ENCODE measurements around the gene FNDC1.

DNA sequence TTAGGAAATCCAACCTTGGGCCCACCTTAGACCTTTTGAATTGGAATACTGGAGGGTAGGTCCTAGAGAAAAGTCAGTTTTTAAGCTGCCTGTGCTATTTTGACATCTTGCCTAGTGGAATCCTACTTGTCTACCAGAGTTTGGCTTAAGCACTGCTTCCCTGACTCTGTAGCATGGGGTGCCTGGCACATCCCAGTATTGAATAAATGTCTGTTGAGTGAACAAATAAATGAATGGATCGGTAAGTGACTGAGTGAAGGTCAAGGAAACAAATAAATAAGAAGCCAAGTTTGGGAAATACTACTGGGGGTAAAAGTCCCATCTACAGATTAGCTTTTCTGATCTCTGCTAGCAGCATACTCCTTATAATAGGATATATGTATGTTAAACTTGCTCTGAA is 140.5 kb downstream of the FNDC1 start:
- no peak for TF ChIP-seq POLR2A (IDR thresholded peaks at IDR 0.05)
- TF ChIP-seq, protein P1, sequence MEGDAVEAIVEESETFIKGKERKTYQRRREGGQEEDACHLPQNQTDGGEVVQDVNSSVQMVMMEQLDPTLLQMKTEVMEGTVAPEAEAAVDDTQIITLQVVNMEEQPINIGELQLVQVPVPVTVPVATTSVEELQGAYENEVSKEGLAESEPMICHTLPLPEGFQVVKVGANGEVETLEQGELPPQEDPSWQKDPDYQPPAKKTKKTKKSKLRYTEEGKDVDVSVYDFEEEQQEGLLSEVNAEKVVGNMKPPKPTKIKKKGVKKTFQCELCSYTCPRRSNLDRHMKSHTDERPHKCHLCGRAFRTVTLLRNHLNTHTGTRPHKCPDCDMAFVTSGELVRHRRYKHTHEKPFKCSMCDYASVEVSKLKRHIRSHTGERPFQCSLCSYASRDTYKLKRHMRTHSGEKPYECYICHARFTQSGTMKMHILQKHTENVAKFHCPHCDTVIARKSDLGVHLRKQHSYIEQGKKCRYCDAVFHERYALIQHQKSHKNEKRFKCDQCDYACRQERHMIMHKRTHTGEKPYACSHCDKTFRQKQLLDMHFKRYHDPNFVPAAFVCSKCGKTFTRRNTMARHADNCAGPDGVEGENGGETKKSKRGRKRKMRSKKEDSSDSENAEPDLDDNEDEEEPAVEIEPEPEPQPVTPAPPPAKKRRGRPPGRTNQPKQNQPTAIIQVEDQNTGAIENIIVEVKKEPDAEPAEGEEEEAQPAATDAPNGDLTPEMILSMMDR (IDR thresholded peaks at IDR 0.05): no peak

Data from ovary (tissue), 3 donors.